Hindlimb muscle (tissue), 1 donor: ENCODE measurements around the gene ZNF593OS. TPM values are rescaled to one million over a fixed set of nuclear protein-coding genes. Genes with fewer than 3 reads are reported as not detected.

ENCODE experiments used
- DNase-seq: peaks from one replicate; pipeline ENCODE4 v3.0.0-alpha.2; 2013
- polyA plus RNA-seq: library from polyadenylated mRNA; unstranded; fragments of 120-200 nt; gene quantifications from one replicate; pipeline ENCODE4 v1.2.1, GENCODE V29; 2013; ENCODE audit not compliant: insufficient read length

The ZNF593OS gene
- polyA plus RNA-seq, 1 donor: 2.3 TPM

DNA sequence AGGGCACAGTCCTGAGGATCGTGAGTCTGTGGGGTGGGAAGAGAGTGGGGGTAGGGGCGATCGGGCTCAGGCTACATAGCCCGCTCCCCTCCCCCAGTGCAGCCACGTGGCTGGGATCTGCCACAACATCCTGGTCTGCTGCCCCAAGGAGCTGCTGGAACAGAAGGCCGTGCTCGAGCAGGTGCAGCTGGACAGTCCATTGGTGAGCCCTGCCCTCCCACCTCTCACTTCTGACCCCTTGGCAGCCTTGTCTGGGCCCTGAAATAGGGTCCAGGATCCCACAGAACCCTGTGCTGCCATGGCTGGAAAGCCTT lies 10.7 kb upstream of the ZNF593OS start:
- no peak for DNase-seq

DNA sequence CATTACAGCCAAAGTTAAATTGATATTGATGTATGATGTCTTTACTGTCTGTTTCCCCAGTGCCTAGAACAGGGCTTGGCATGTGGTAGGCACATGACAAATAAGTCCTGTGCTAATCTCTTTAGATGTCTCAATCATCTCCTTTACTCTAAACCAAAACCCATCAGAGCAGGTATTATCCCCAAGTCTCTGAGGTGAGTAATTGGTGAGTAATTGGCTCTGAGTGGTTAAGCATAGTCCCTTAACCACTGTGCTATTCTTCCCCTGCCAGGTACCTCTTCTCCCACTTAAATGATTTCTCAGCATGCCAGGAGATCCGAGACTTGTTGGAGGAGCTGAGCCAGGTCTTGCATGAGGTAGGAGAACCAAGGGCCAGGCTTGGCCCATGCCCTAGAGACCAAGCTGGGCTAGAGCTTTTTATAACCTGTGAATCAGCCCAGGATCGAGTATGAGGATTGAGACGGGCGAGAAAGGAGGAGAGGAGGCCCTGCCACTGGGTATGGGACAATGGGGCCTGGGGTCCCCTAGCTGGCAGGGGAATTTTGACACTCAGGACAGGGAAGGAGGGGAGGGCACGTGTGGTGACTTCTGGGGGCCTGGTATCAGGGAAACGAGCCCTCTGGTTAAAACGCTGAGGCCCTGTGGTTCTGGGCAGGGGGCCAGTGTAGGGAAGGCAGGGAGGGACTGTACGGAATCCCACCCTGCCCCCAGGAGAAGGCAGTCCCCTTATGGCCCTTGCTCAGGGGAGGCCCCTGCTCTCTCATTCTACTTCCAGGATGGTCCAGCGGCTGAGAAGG lies 10.2 kb upstream of the ZNF593OS start:
- no peak for DNase-seq

- no peak for DNase-seq
Observed at GRCh38 chr1:26180010-26180506, 8.4 kb upstream of the ZNF593OS start.

GRCh38 chr1:26177182-26177684 lies 5.6 kb upstream of the ZNF593OS start, which contains the start of gene CNKSR1:
CNKSR1 (plus strand) TSS chr1:26177491; CDS start chr1:26177548, 57 bp downstream.
- DNase-seq: no peak

DNA sequence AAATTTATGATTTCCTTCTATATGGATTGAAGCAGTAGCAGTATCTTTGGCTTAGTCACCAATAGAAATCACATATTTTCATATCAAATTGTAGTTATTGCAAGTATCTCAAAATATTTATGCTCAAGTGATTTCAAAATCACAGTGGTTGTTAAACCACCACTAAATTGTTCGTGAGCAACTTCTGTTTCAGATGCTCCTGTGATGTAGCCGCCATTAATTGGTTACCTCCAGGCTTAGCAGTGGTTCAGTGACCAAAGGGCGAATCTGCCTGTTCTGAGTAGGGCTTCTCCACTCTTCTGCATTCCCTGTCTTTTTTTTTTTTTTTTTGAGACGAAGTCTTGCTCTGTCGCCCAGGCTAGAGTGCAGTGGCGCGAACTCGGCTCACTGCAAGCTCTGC lies 3.7 kb upstream of the ZNF593OS start:
- DNase-seq: no peak

DNA sequence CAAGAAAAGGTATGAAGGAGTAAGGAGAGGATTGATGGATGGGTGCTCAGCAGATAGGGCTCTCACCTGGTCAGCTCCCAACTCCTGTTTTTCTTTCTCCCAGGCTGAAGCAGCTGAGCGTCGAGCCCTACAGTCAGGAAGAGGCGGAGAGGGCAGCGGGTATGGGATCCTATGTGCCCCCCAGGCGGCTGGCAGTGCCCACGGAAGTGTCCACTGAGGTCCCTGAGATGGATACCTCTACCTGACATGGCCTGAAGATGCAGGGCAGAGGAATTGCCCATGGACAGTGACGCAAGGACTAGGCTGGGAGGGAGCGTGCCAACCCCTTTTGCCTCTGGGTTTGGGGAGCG lies 1.2 kb downstream of the ZNF593OS start:
- no peak for DNase-seq

- peak; percentile 89 for DNase-seq
Observed at GRCh38 chr1:26169669-26170471, 1.8 kb downstream of the ZNF593OS start, which contains the start of gene ZNF593. ZNF593 (plus strand) TSS chr1:26169908; CDS start chr1:26169984, 76 bp downstream.

- DNase-seq: no peak
Observed at GRCh38 chr1:26169198-26169554, 2.5 kb downstream of the ZNF593OS start.

DNA sequence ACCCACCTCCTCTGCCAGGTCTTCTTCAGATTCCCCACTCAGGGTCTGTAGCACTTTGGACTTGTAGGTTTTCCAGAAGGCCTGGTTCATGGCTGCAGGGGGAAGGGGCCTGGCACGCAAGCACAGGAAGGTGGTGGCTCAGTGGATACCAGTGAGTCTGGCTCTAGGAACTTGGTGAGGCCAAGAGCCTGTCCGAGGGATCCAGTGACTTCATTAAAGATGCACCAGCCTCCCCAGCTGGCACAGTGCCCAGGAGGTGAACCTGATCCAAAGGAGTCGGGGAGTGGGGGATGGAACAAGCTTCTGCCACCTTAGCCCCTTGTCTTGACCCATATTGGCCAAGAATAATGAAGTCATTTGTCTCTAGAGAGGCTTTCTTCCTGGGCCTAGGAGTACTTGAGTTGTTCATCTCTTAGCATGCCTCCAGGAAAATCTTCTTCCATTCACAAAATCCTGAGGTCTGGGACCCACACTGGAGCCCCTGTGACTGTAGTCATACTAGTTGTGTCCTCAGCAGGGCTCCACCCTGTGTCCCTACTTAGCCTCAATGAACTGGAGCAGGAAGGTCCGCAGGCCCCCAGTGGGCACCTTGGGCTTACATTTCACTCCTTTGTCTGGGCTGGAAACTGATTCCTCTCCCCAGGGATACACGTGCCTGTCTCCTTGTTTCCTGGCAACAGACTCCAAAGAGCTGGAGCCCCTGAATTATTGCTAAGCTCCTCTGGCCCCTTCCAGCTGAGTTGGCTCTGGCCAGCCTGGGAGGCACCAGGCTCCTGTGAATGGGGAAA lies 3.0 kb downstream of the ZNF593OS start, which contains the start of gene C1orf232:
Gene C1orf232 (minus strand): TSS at position 554 of the 788 bp plus-strand sequence. CDS start 464 bp downstream, at position 90.
- no peak for DNase-seq

DNA sequence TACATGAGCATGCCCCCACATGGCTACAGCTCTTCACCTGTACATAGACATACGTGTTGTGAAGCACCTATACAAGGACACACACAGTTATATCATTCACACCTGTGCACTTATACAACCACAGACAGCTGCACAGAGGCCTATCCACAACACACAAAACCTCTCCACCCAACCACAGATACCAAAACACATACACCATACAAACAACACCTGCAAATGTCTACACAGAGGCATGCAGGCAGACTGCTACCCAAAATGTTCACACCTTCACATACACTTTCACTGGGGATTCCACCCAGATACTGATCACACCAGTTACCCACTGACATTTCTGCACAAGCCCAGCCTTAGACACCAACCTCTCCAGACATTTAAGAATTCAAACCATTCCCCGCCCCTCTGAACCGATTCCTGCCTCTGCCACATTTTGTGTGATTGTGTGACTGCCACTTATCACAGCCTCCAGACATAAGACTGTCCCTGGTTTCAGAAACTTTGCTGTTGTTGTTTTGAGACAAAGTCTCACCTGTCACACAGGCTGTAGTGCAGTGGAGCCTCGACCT lies 4.8 kb downstream of the ZNF593OS start:
- no peak for DNase-seq

GRCh38 chr1:26164861-26165842 lies 6.5 kb downstream of the ZNF593OS start:
- DNase-seq: no peak

GRCh38 chr1:26164036-26164860 lies 7.4 kb downstream of the ZNF593OS start:
- DNase-seq: peak; percentile 55

GRCh38 chr1:26163684-26164035 lies 8.0 kb downstream of the ZNF593OS start:
- DNase-seq: no peak

GRCh38 chr1:26162220-26162709 lies 9.4 kb downstream of the ZNF593OS start:
- no peak for DNase-seq

DNA sequence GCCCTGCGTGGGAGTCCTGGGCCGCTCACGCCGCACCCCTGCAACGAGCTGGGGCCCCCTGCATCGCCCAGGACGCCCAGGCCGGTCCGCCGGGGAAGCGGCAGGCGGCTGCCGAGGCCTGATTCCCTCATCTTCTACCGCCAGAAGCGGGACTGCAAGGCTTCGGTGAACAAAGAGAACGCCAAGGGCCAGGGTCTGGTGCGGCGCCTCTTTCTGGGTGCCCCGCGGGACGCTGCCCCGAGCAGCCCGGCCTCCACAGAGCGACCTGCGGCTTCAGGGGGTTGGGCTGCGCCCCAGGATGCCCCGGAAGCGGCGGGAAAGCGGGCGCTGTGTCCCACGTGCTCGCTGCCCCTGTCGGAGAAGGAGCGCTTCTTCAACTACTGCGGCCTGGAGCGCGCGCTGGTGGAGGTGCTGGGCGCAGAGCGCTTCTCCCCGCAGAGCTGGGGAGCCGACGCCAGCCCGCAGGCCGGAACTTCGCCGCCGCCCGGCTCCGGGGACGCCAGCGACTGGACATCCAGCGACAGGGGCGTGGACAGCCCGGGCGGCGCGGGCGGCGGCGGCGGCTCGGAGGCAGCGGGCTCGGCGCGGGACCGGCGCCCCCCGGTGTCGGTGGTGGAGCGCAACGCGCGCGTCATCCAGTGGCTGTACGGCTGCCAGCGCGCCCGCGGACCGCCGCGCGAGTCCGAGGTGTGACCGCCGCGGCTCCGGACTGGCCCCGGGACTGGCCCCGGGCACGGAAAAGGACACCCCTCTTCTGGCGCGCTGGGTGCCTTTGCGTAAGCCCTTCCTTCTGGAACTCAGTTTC lies 10.0 kb downstream of the ZNF593OS start:
- DNase-seq: peak; percentile 66

DNA sequence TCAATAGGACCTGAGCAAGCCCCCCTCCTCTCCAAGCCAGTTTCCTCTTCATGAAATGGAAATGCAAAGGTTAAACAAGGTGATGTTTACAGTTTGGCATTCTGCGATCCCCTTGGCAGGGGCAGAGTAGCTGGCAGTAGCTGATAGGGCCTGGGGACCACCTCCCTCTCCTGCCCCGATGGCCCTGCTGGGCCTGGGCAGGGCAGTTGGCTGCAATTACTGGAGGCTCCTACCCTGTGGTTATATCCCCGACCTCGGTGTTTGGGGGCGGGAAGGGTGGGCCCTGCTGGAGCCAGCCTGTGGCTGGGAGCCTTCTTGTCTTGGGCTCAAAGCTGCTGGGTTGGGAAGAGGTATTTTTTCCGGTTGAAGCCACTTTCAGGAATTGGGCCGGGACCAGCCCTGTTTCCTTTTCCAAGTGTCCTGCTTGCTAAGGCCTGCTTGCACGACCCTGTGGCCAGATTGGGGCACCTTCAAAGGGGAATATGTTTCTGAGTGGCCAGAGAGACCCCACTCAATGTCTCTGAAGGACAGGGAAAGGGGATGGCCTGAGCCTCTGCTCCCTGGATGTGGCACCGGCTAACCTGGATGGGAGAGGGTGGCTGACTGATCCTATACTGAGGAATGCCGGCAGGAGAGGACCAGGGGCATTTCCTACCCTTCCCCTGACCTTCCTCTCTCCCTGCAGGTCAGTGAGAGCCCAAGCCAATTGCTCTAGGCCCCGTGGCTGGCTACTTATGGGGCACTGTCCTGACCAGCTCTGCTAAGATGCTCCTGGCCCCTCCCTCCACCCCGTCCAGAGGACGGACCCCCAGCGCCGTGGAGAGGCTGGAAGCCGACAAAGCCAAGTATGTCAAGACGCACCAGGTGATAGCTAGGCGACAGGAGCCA lies 10.9 kb downstream of the ZNF593OS start:
- no peak for DNase-seq

- no peak for DNase-seq
Observed at GRCh38 chr1:26159743-26160039, 11.9 kb downstream of the ZNF593OS start.
